MCF 10A (cell line): ENCODE data around the gene FSCN2. TPM values are rescaled to one million over a fixed set of nuclear protein-coding genes. Genes with fewer than 3 reads are reported as not detected.

ENCODE experiments used
- BruUV-seq: library from RNA; stranded (reverse); fragments of 400-500 nt; replicated peaks from 2 replicates; lab custom pipeline; 2021; lab: Mats Ljungman, UMichigan
- CTCF ChIA-PET: fragments of 300-600 bp; sonication (Branson Sonifier 250); formaldehyde crosslinking; extraction: SDS; loops from one replicate; lab custom pipeline; 2021; ENCODE audit warnings: antibody characterized with exemption, inconsistent platforms; lab: Yijun Ruan, JAX
- POLR2A ChIA-PET: fragments of 300-600, 350-650 bp; sonication (Branson Sonifier 250); formaldehyde crosslinking; extraction: SDS; loops from one replicate; lab custom pipeline; 2020; ENCODE audit warnings: antibody characterized with exemption, inconsistent platforms; lab: Yijun Ruan, JAX
- DNase-seq: peaks from one replicate; pipeline ENCODE4 v3.0.0-alpha.2; 2018; ENCODE audit not compliant: unreplicated experiment
- H3K27ac Mint-ChIP-seq: one replicate; pipeline ENCODE4 v1.8.0; 2022; ENCODE audit warnings: mild to moderate bottlenecking, low read depth, mixed read lengths; ENCODE audit not compliant: unreplicated experiment
- H3K27me3 Mint-ChIP-seq: one replicate; pipeline ENCODE4 v1.8.0; 2022; ENCODE audit warnings: mixed read lengths; ENCODE audit not compliant: insufficient read depth, unreplicated experiment
- H3K36me3 Mint-ChIP-seq: one replicate; pipeline ENCODE4 v1.8.0; 2022; ENCODE audit warnings: mild to moderate bottlenecking, moderate library complexity, mixed read lengths; ENCODE audit not compliant: insufficient read depth, unreplicated experiment
- H3K4me1 Mint-ChIP-seq: one replicate; pipeline ENCODE4 v1.8.0; 2022; ENCODE audit warnings: mixed read lengths; ENCODE audit not compliant: insufficient read depth, unreplicated experiment
- H3K4me3 Mint-ChIP-seq: one replicate; pipeline ENCODE4 v1.8.0; 2022; ENCODE audit warnings: mild to moderate bottlenecking, moderate library complexity, mixed read lengths; ENCODE audit not compliant: unreplicated experiment
- H3K9me3 Mint-ChIP-seq: one replicate; pipeline ENCODE4 v1.8.0; 2022; ENCODE audit warnings: mixed read lengths; ENCODE audit not compliant: unreplicated experiment
- CTCF ChIP-seq: fragments of 200-600 bp; IDR thresholded peaks from one replicate; pipeline ENCODE4 v1.8.0; 2022; ENCODE audit warnings: antibody characterized with exemption, mild to moderate bottlenecking; ENCODE audit not compliant: unreplicated experiment
- intact Hi-C: fragments of 100-400 bp; cut with micrococcal nuclease; formaldehyde crosslinking; loops from 2 replicates; pipeline ENCODE4 v1.14.1; 2022
- total RNA-seq: library from RNA; stranded (reverse); gene quantifications from 2 replicates; pipeline ENCODE4 v1.2.3, GENCODE V29; 2022

Gene FSCN2
- total RNA-seq, 1 experiment from 2014 or later = not detected

- Mint-ChIP-seq H3K27ac (no peak overlapping the region), H3K4me3 (no peak overlapping the region), H3K4me1 (no peaks in the 10 kb centered on the region), H3K36me3 (peaks cover 6% of the 10 kb centered on the region), H3K27me3 (no peaks in the 10 kb centered on the region), H3K9me3 (no peaks in the 10 kb centered on the region)
- intact Hi-C loops = no loop called here
- CTCF ChIA-PET = interaction anchor here (1.8 kb wide), 1 partner anchor 194 kb away, joined by 14 read pairs; no protein-coding TSS in a partner anchor
- DNase-seq = no peak
- TF ChIP-seq CTCF = no peak
- POLR2A ChIA-PET = no interaction called here
- no TSS peak for BruUV-seq
These were observed 41.9 kb upstream of the FSCN2 start for GRCh38 chr17:81486199-81486810.

GRCh38 chr17:81487089-81487486, 41.1 kb upstream of the FSCN2 start:
- TF ChIP-seq CTCF = no peak
- peak overlapping the region; percentile 36 for H3K4me3 Mint-ChIP-seq
- intact Hi-C loops = no loop called here
- H3K4me1 Mint-ChIP-seq = no peaks in the 10 kb centered on the region
- H3K27ac Mint-ChIP-seq = no peak overlapping the region
- DNase-seq = no peak
- ChIA-PET CTCF (no interaction called here), POLR2A (interaction anchor here (0.6 kb wide), 1 partner anchor 374 kb away, joined by 3 read pairs; no protein-coding TSS in a partner anchor)
- H3K9me3 Mint-ChIP-seq = no peaks in the 10 kb centered on the region
- BruUV-seq = no TSS peak
- peaks cover 2% of the 10 kb centered on the region for H3K27me3 Mint-ChIP-seq
- peaks cover 6% of the 10 kb centered on the region for H3K36me3 Mint-ChIP-seq

- Mint-ChIP-seq H3K27ac (no peak overlapping the region), H3K9me3 (no peaks in the 10 kb centered on the region), H3K27me3 (peaks cover 8% of the 10 kb centered on the region), H3K4me1 (no peaks in the 10 kb centered on the region), H3K4me3 (peak overlapping the region; percentile 36), H3K36me3 (peaks cover 3% of the 10 kb centered on the region)
- DNase-seq = peak; percentile 47
- POLR2A ChIA-PET = interaction anchor here (0.6 to 1.2 kb wide), 3 partner anchors 23 to 375 kb away, joined by 3 to 4 read pairs (median 3); partner anchors contain the start of gene BAHCC1
- BruUV-seq = no TSS peak
- CTCF ChIA-PET = no interaction called here
- TF ChIP-seq CTCF = no peak
- intact Hi-C loops = no loop called here
These were observed 40.5 kb upstream of the FSCN2 start for GRCh38 chr17:81487487-81488275.

- CTCF ChIA-PET = no interaction called here
- Mint-ChIP-seq H3K9me3 (no peaks in the 10 kb centered on the region), H3K36me3 (no peaks in the 10 kb centered on the region), H3K27me3 (peaks cover 15% of the 10 kb centered on the region), H3K27ac (no peak overlapping the region), H3K4me3 (no peak overlapping the region), H3K4me1 (no peaks in the 10 kb centered on the region)
- intact Hi-C loops = no loop called here
- POLR2A ChIA-PET = interaction anchor here (0.7 to 1.2 kb wide), 2 partner anchors 23 to 93 kb away, joined by 3 to 4 read pairs; partner anchors contain the start of gene BAHCC1
- no peak for TF ChIP-seq CTCF
- BruUV-seq = no TSS peak
- no peak for DNase-seq
These were observed 39.8 kb upstream of the FSCN2 start for GRCh38 chr17:81488276-81488860.
